Stimulated activated CD4-positive, alpha-beta T cell treated with anti-CD3 and anti-CD28 coated beads, Interleukin-1b, Interleukin-23, amount 100 ng/mL, for 4 hours (primary cell): ENCODE data around the gene C3orf18.

Experiments used
- DNase-seq, 2 donors: peaks; one replicate each; pipeline ENCODE4 v3.0.0-alpha.2; 2020; ENCODE audit warnings: low read depth in 2 of 2

Gene C3orf18

GRCh38 chr3:50551054-50551659 lies 16.4 kb downstream of the C3orf18 start:
- no peak for DNase-seq

- DNase-seq, result peak; percentile 49 to 58
These were observed 17.3 kb downstream of the C3orf18 start for GRCh38 chr3:50550079-50550736.

- no peak for DNase-seq
These were observed 18.3 kb downstream of the C3orf18 start for GRCh38 chr3:50549226-50549625.

GRCh38 chr3:50545781-50546180 lies 21.8 kb downstream of the C3orf18 start:
- DNase-seq, result no peak

- peak; percentile 47 to 57 for DNase-seq
These were observed 25.1 kb downstream of the C3orf18 start for GRCh38 chr3:50542177-50543034.

- no peak for DNase-seq
These were observed 27.9 kb downstream of the C3orf18 start for GRCh38 chr3:50539356-50540286.

GRCh38 chr3:50537421-50538129 lies 30.0 kb downstream of the C3orf18 start:
- no peak for DNase-seq

GRCh38 chr3:50536471-50537180 lies 30.9 kb downstream of the C3orf18 start:
- DNase-seq, result no peak

GRCh38 chr3:50534681-50535330 lies 32.7 kb downstream of the C3orf18 start:
- no peak for DNase-seq

- DNase-seq, result no peak
These were observed 33.6 kb downstream of the C3orf18 start for GRCh38 chr3:50533807-50534461.

- no peak for DNase-seq
These were observed 34.2 kb downstream of the C3orf18 start for GRCh38 chr3:50533316-50533715.

- no peak for DNase-seq
These were observed 35.4 kb downstream of the C3orf18 start for GRCh38 chr3:50532062-50532705.

- no peak for DNase-seq
These were observed 36.3 kb downstream of the C3orf18 start for GRCh38 chr3:50531201-50531600.

GRCh38 chr3:50530001-50530970 lies 37.3 kb downstream of the C3orf18 start:
- no peak for DNase-seq

GRCh38 chr3:50525987-50526386 lies 41.6 kb downstream of the C3orf18 start:
- peak; percentile 15 to 46 for DNase-seq

- no peak for DNase-seq
These were observed 42.2 kb downstream of the C3orf18 start for GRCh38 chr3:50525191-50525910.

GRCh38 chr3:50524746-50525145 lies 42.8 kb downstream of the C3orf18 start:
- no peak for DNase-seq
